K562 (cell line): Measurements from ENCODE around the gene ATRNL1. TPM values are rescaled to one million over a fixed set of nuclear protein-coding genes. Genes with fewer than 3 reads are reported as not detected.

ENCODE experiments used
- ATAC-seq: fragments of 200-7000 bp; cut with Tn5 transposase; 3 replicates; pipeline ENCODE4 v1.9.1; 2020; ENCODE audit warnings: moderate library complexity
- BruUV-seq: library from RNA; stranded (reverse); fragments of 400-500 nt; replicated peaks from 2 replicates; lab custom pipeline; 2021; lab: Mats Ljungman, UMichigan
- CTCF ChIA-PET: fragments of 300-600 bp; formaldehyde crosslinking; extraction: SDS; loops from one replicate; lab custom pipeline; 2021; ENCODE audit warnings: low intra/inter-chr PET ratio; lab: Yijun Ruan, JAX
- POLR2A ChIA-PET: fragments of 300-600, 350-650 bp; sonication (Branson Sonifier 250); formaldehyde crosslinking; extraction: SDS; loops from one replicate; lab custom pipeline; 2021; ENCODE audit warnings: antibody characterized with exemption, inconsistent platforms; lab: Yijun Ruan, JAX
- DNase-seq, 4 experiments: peaks; one replicate each; pipeline versions ENCODE4 v3.0.0 to v3.0.0-alpha.2; 2011 to 2018; ENCODE audit warnings: low spot score in 3 of 4, mixed read lengths in 3 of 4; ENCODE audit errors: extremely low read depth in 1 of 4
- FAIRE-seq: peaks from 2 replicates; lab custom pipeline; 2011; peaks lifted over from hg19 to GRCh38; lab: Jason Lieb, UNC
- H2AFZ ChIP-seq: 2 replicates; pipeline ENCODE4 v1.6.0; 2011; ENCODE audit warnings: low read depth, low read length, control low read depth, inconsistent platforms
- H3K27ac ChIP-seq: fragments of 200-600 bp; 3 replicates; pipeline ENCODE4 v1.8.0; 2011; ENCODE audit warnings: low read depth, mild to moderate bottlenecking, control low read depth, inconsistent platforms, low read length, moderate library complexity, mixed read lengths; ENCODE audit errors: extremely low read depth
- H3K27me3 ChIP-seq, 2 experiments: fragments of 300-600 bp in 1 of 2; 2 replicates in 1 of 2; 3 replicates in 1 of 2; pipeline versions ENCODE4 v1.6.0 to v1.8.0; 2011; ENCODE audit warnings: inconsistent platforms in 2 of 2, low read length in 2 of 2, mild to moderate bottlenecking in 1 of 2, mixed read lengths in 1 of 2, moderate library complexity in 1 of 2; ENCODE audit not compliant: control insufficient read depth in 2 of 2, insufficient read depth in 2 of 2
- H3K36me3 ChIP-seq: fragments of 300-600 bp; 3 replicates; pipeline ENCODE4 v1.8.0; 2011; ENCODE audit warnings: mild to moderate bottlenecking, low read length, inconsistent platforms; ENCODE audit not compliant: control insufficient read depth, insufficient read depth
- H3K4me1 ChIP-seq, 2 experiments: fragments of 200-600 bp in 1 of 2; replicated peaks in 1 of 2; 2 replicates in 1 of 2; 3 replicates in 1 of 2; pipeline versions ENCODE4 v1.5.1 to v1.8.0; 2011; ENCODE audit warnings: inconsistent platforms in 2 of 2, low read length in 2 of 2, mild to moderate bottlenecking in 1 of 2, mixed read lengths in 1 of 2, moderate library complexity in 1 of 2; ENCODE audit not compliant: control insufficient read depth in 2 of 2, insufficient read depth in 2 of 2
- H3K4me2 ChIP-seq: 2 replicates; pipeline ENCODE4 v1.6.1; 2011; ENCODE audit warnings: low read length, control low read depth, inconsistent platforms, mixed read lengths; ENCODE audit not compliant: insufficient read depth
- H3K4me3 ChIP-seq: fragments of 200-600 bp; sonication (generic), shearing (Covaris generic); 2 replicates; pipeline ENCODE4 v1.5.1; 2016; ENCODE audit warnings: control low read depth, inconsistent platforms
- H3K79me2 ChIP-seq: fragments of 200-600 bp; 3 replicates; pipeline ENCODE4 v1.8.0; 2011; ENCODE audit warnings: low read length, inconsistent platforms; ENCODE audit not compliant: control insufficient read depth, insufficient read depth
- H3K9ac ChIP-seq, 2 experiments: 2 replicates each; pipeline versions ENCODE4 v1.6.0 to v1.6.1; 2011; ENCODE audit warnings: low read depth in 2 of 2, low read length in 2 of 2, control low read depth in 1 of 2, inconsistent platforms in 1 of 2, mild to moderate bottlenecking in 1 of 2, mixed read lengths in 1 of 2; ENCODE audit not compliant: insufficient read depth in 1 of 2
- H3K9me1 ChIP-seq: one replicate; pipeline ENCODE4 v1.6.0; 2011; ENCODE audit warnings: inconsistent platforms, mild to moderate bottlenecking, low read length, moderate library complexity; ENCODE audit not compliant: control insufficient read depth, insufficient read depth
- H3K9me3 ChIP-seq: replicated peaks from 2 replicates; pipeline ENCODE4 v1.5.1; 2011; ENCODE audit warnings: low read depth, low read length, inconsistent platforms; ENCODE audit not compliant: control insufficient read depth, insufficient read depth
- H4K20me1 ChIP-seq: replicated peaks from 2 replicates; pipeline ENCODE4 v1.6.1; 2011; ENCODE audit warnings: low read length, inconsistent platforms, mixed read lengths; ENCODE audit not compliant: control insufficient read depth, insufficient read depth
- NCOA2 ChIP-seq, 2 experiments: fragments of 450-650 bp; IDR thresholded peaks; 2 replicates each; pipeline ENCODE4 v1.6.1; 2018; ENCODE audit warnings: mild to moderate bottlenecking in 2 of 2, moderate library complexity in 1 of 2; ENCODE audit not compliant: partially characterized antibody in 2 of 2
- NONO ChIP-seq, 2 experiments: fragments of 200-400 bp in 1 of 2; fragments of 450-650 bp in 1 of 2; formaldehyde crosslinking in 1 of 2; IDR thresholded peaks; 2 replicates each; pipeline ENCODE4 v1.6.1; 2017; ENCODE audit warnings: low read depth in 2 of 2, mild to moderate bottlenecking in 2 of 2, moderate library complexity in 2 of 2, low read length in 1 of 2
- RUNX1 ChIP-seq: sonication (generic); IDR thresholded peaks from 2 replicates; pipeline ENCODE4 v1.6.1; 2016; ENCODE audit warnings: antibody characterized with exemption, low read depth
- SOX6 ChIP-seq: fragments of 450-650 bp; IDR thresholded peaks from 2 replicates; pipeline ENCODE4 v1.6.1; 2014; ENCODE audit warnings: mild to moderate bottlenecking
- YY1 ChIP-seq, 3 experiments: IDR thresholded peaks; 2 replicates each; pipeline ENCODE4 v1.6.1; 2011; ENCODE audit warnings: low read length in 2 of 3, mild to moderate bottlenecking in 2 of 3, moderate library complexity in 2 of 3, borderline replicate concordance in 1 of 3, control low read depth in 1 of 3, low read depth in 1 of 3; ENCODE audit not compliant: insufficient read depth in 3 of 3, insufficient replicate concordance in 2 of 3, control insufficient read depth in 1 of 3, insufficient read length in 1 of 3; ENCODE audit errors: extremely low read depth in 1 of 3
- ZFPM2 ChIP-seq: fragments of 250-450 bp; sonication (Bioruptor Pico); IDR thresholded peaks from 2 replicates; pipeline ENCODE4 v1.5.1; 2022; ENCODE audit warnings: mild to moderate bottlenecking
- ZKSCAN1 ChIP-seq: fragments of 150-350 bp; IDR thresholded peaks from 2 replicates; pipeline ENCODE4 v1.6.1; 2016; ENCODE audit warnings: low read depth, low read length
- ZSCAN29 ChIP-seq: fragments of 450-650 bp; IDR thresholded peaks from 2 replicates; pipeline ENCODE4 v1.6.1; 2017
- WGBS: fragments of 100-300 bp; shearing (Covaris generic); methylation state at CpG from one replicate; pipeline ENCODE4 v1.1.6; 2016; ENCODE audit warnings: low coverage, mixed read lengths; ENCODE audit not compliant: insufficient coverage; ENCODE audit errors: missing lambda C conversion rate; 5-methylcytosine and 5-hydroxymethylcytosine counted together
- in situ Hi-C: fragments of 300-500 bp; cut with MboI; formaldehyde crosslinking; loops from 4 replicates; pipeline ENCODE4 v1.15.0; 2018; ENCODE audit warnings: inconsistent platforms, mixed read lengths
- intact Hi-C: fragments of 100-400 bp; cut with micrococcal nuclease; formaldehyde crosslinking; loops from 2 replicates; pipeline ENCODE4 v1.14.2; 2022
- polyA plus RNA-seq, 8 experiments: library from polyadenylated mRNA; depleted of rRNA in 4 of 8; stranded (reverse) in 5 of 8; unstranded in 3 of 8; fragments of >200 nt; fragmentation: Nextera tagmentation in 2 of 8; fragmentation: Illumina TruSeq in 1 of 8; extraction: Ambion mirVana in 2 of 8; extraction: Trizol in 1 of 8; gene quantifications; 2 replicates each; pipeline versions ENCODE4 v1.2.1 to v1.2.3, GENCODE V29; 2011 to 2014; ENCODE audit warnings: inconsistent platforms in 1 of 8, missing spikeins in 1 of 8
- total RNA-seq, 7 experiments: library from RNA; depleted of rRNA in 6 of 7; stranded (reverse); fragments of >200 nt in 6 of 7; fragmentation: Illumina TruSeq in 2 of 7; extraction: Trizol in 2 of 7; gene quantifications; 2 replicates each; pipeline versions ENCODE4 v1.2.1 to v1.2.3, GENCODE V29; 2011 to 2021; ENCODE audit warnings: low replicate concordance in 1 of 7
- TF ChIP-seq, protein P1 (sequence below): sonication (generic); formaldehyde crosslinking; IDR thresholded peaks from 2 replicates; pipeline ENCODE4 v1.9.0; 2022; ENCODE audit warnings: mild to moderate bottlenecking, missing genetic modification reagents

Gene ATRNL1
- total and polyA plus RNA-seq, 9 of the 15 experiments (the other 6 are each of a cell fraction or from before 2014, with no cell fraction given): 0.18 TPM; not detected in 8

DNA sequence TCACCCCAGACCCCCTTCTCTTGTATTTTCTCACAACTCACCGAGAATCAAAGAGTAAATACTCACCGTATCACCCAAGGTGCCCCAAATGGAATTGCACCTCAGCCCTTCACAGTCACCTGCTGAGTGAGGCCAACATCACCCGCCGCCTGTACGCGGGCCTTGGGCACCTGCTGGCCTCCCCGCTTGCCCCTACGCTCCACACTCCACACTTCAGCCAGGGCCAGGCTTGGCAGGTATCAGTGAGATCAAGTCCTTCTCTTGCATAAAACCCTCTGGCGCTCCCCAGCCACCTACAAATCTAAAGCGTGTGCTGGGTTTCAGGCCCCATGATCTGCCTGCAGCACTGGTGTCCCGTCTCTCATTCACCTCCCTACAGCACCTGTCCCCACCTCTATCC is 879.3 kb downstream of the ATRNL1 start:
- no peaks in the 10 kb centered on the region for H3K9me1 ChIP-seq
- no peak for TF ChIP-seq RUNX1
- intact Hi-C loops: no loop called here
- no peak overlapping the region for H3K27ac ChIP-seq
- 0% methylated on average over 11 of the region's 11 CpGs for WGBS
- no peak overlapping the region for H3K9ac ChIP-seq
- no peak overlapping the region for H3K4me2 ChIP-seq
- H3K9me3 ChIP-seq: no peaks in the 10 kb centered on the region
- FAIRE-seq (no peak), ATAC-seq (no peak), DNase-seq (no peak)
- in situ Hi-C loops: no loop called here
- no peaks in the 10 kb centered on the region for H3K36me3 ChIP-seq
- H2AFZ ChIP-seq: no peak overlapping the region
- ChIA-PET CTCF (no interaction called here), POLR2A (no interaction called here)
- no TSS peak for BruUV-seq
- no peak overlapping the region for H3K4me3 ChIP-seq
- H3K27me3 ChIP-seq: no peaks in the 10 kb centered on the region
- H4K20me1 ChIP-seq: no peaks in the 10 kb centered on the region
- H3K79me2 ChIP-seq: no peaks in the 10 kb centered on the region
- no peaks in the 10 kb centered on the region for H3K4me1 ChIP-seq

GRCh38 chr10:115974351-115974750 is 881.2 kb downstream of the ATRNL1 start:
- H3K9me1 ChIP-seq: no peaks in the 10 kb centered on the region
- H2AFZ ChIP-seq: no peak overlapping the region
- no peaks in the 10 kb centered on the region for H3K79me2 ChIP-seq
- 0% methylated on average over 2 of the region's 4 CpGs for whole genome bisulfite sequencing
- in situ Hi-C loops (no loop called here), intact Hi-C loops (no loop called here)
- CTCF ChIA-PET: no interaction called here
- ATAC-seq: no peak
- H3K4me3 ChIP-seq: no peak overlapping the region
- no peak for DNase-seq
- no TSS peak for BruUV-seq
- H4K20me1 ChIP-seq: no peaks in the 10 kb centered on the region
- POLR2A ChIA-PET: no interaction called here
- no peaks in the 10 kb centered on the region for H3K36me3 ChIP-seq
- H3K9ac ChIP-seq: no peak overlapping the region
- H3K4me1 ChIP-seq: no peaks in the 10 kb centered on the region
- no peak for FAIRE-seq
- H3K9me3 ChIP-seq: no peaks in the 10 kb centered on the region
- no peaks in the 10 kb centered on the region for H3K27me3 ChIP-seq
- TF ChIP-seq YY1 (IDR thresholded peaks at IDR 0.05; ENCODE audit: borderline replicate concordance in 1 of 3, control insufficient read depth in 1 of 3, extremely low read depth in 1 of 3, insufficient read depth in 3 of 3, insufficient read length in 1 of 3, insufficient replicate concordance in 2 of 3, low read depth in 1 of 3, low read length in 2 of 3) (no peak), NONO (IDR thresholded peaks at IDR 0.05; ENCODE audit: low read depth in 2 of 2, low read length in 1 of 2) (no peak), ZKSCAN1 (no peak), NCOA2 (IDR thresholded peaks at IDR 0.05; ENCODE audit: partially characterized antibody in 2 of 2) (no peak), ZSCAN29 (no peak), SOX6 (no peak), ZFPM2 (CRISPR knock-in tag) (no peak)
- TF ChIP-seq, protein P1, sequence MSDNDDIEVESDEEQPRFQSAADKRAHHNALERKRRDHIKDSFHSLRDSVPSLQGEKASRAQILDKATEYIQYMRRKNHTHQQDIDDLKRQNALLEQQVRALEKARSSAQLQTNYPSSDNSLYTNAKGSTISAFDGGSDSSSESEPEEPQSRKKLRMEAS (CRISPR knock-in tag): no peak
- no peak overlapping the region for H3K4me2 ChIP-seq
- H3K27ac ChIP-seq: no peak overlapping the region
